Measurements from ENCODE around the gene GLB1L2. TPM values are rescaled to one million over a fixed set of nuclear protein-coding genes. Genes with fewer than 3 reads are reported as not detected.

The GLB1L2 gene
- total RNA-seq, 1 experiment from 2014 or later, result 27.1 TPM

DNA sequence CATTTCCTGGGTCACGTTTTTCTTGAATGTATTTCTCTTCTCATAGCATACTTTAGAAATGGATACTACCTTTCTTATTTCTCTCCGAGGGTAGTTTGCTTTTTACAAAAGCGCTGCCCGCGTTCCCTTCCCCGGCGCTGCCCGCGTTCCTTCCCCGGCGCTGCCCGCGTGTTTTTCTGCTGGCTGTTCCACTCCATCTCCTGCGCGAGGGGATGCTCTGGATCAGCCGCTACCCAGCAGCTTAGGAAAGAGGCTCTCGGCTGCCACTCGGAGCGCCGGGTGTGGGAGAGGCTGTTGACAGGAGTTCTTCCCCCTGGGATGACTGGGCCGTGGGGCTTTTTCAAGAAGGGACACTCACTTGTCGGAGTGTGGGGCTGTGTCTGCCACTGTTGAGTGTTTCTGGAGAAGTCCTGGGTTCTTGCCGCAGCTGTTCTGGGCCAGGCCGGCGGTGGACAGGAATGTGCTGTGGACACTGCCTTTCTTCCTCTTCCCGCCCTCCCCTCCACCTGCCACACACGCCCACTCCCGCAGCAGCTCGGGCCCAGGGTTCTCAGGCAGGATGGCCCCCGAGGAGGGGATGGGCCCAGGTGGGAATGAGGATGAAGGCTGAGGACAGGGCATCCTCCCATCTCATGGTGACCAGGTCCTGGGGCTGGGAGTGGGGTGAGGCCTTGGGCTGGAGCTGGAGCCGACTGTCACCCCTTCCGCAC lies 30.6 kb downstream of the GLB1L2 start:
- H3K27me3 ChIP-seq (ENCODE audit: insufficient read depth, low read length), result no peaks in the 10 kb centered on the region

More for the DNA sequence above, 30.6 kb downstream of the GLB1L2 start:
- Histone ChIP-seq H2AFZ (ENCODE audit: low read depth, low read length, poor library complexity, severe bottlenecking) (no peak overlapping the region), H3K9me2 (ENCODE audit: insufficient read depth) (no peaks in the 10 kb centered on the region), H3K79me2 (ENCODE audit: insufficient read depth, low read length) (no peaks in the 10 kb centered on the region), H3K27ac (ENCODE audit: low read depth, low read length) (no peak overlapping the region), H3K36me3 (ENCODE audit: control insufficient read depth in 1 of 2, insufficient read depth in 2 of 2, low read length in 2 of 2) (no peaks in the 10 kb centered on the region), H3K4me3 (replicated peaks in 1 of 2; ENCODE audit: low read depth in 1 of 2, low read length in 2 of 2) (no peak overlapping the region), H3K9ac (ENCODE audit: low read length) (no peak overlapping the region), H3K4me1 (ENCODE audit: control insufficient read depth in 1 of 2, insufficient read depth in 2 of 2, low read length in 2 of 2) (no peaks in the 10 kb centered on the region), H4K20me1 (ENCODE audit: insufficient read depth) (no peaks in the 10 kb centered on the region), H3K4me2 (ENCODE audit: low read length) (no peak overlapping the region), H3K9me3 (ENCODE audit: control insufficient read depth in 1 of 2, insufficient read depth in 1 of 2, low read depth in 1 of 2, low read length in 2 of 2) (no peaks in the 10 kb centered on the region)
- ChIA-PET POLR2A (no interaction called here), RAD21 (ENCODE audit: low non-redundant PET in 1 of 2, low total read pairs in 2 of 2, uncharacterized antibody in 2 of 2, unreplicated experiment in 2 of 2) (no interaction called here), CTCF (no interaction called here)
- intact Hi-C loops (cut with micrococcal nuclease), result loop anchor here (5.0 kb wide), 3 partner anchors 230 to 505 kb away; no protein-coding TSS in a partner anchor
- BruUV-seq (replicated peaks), result no TSS peak
- DNase-seq (ENCODE audit: low read depth, low spot score), result no peak
- TF ChIP-seq FOSL1 (IDR thresholded peaks at IDR 0.05; ENCODE audit: low read depth) (no peak), TCF7L2 (IDR thresholded peaks at IDR 0.05; ENCODE audit: borderline replicate concordance, extremely low read depth, insufficient read depth, insufficient read length) (no peak), POLR2AphosphoS5 (IDR thresholded peaks at IDR 0.05; ENCODE audit: low read depth, low read length) (no peak), EZH2 (IDR thresholded peaks at IDR 0.05) (no peak), CBX3 (IDR thresholded peaks at IDR 0.05; ENCODE audit: low read depth) (no peak), SP1 (IDR thresholded peaks at IDR 0.05; ENCODE audit: low read depth) (no peak), ZBTB33 (IDR thresholded peaks at IDR 0.05; ENCODE audit: extremely low read depth, insufficient replicate concordance, low read length) (no peak), ELF1 (IDR thresholded peaks at IDR 0.05; ENCODE audit: borderline replicate concordance, low read depth) (no peak), YY1 (IDR thresholded peaks at IDR 0.05; ENCODE audit: extremely low read depth, insufficient replicate concordance, low read depth, low read length) (no peak), CEBPB (IDR thresholded peaks at IDR 0.05; ENCODE audit: low read depth) (no peak), ZFX (IDR thresholded peaks at IDR 0.05) (no peak), EGR1 (IDR thresholded peaks at IDR 0.05; ENCODE audit: low read depth) (no peak), SIN3A (IDR thresholded peaks at IDR 0.05; ENCODE audit: low read depth) (no peak), CTCF (IDR thresholded peaks at IDR 0.05 in 2 of 3, conservative IDR thresholded peaks at IDR 0.05 in 1 of 3; ENCODE audit: borderline replicate concordance in 1 of 3, insufficient read depth in 1 of 3, low read depth in 2 of 3, low read length in 2 of 3) (no peak), ATF3 (IDR thresholded peaks at IDR 0.05) (no peak)
- TF ChIP-seq, protein P1, sequence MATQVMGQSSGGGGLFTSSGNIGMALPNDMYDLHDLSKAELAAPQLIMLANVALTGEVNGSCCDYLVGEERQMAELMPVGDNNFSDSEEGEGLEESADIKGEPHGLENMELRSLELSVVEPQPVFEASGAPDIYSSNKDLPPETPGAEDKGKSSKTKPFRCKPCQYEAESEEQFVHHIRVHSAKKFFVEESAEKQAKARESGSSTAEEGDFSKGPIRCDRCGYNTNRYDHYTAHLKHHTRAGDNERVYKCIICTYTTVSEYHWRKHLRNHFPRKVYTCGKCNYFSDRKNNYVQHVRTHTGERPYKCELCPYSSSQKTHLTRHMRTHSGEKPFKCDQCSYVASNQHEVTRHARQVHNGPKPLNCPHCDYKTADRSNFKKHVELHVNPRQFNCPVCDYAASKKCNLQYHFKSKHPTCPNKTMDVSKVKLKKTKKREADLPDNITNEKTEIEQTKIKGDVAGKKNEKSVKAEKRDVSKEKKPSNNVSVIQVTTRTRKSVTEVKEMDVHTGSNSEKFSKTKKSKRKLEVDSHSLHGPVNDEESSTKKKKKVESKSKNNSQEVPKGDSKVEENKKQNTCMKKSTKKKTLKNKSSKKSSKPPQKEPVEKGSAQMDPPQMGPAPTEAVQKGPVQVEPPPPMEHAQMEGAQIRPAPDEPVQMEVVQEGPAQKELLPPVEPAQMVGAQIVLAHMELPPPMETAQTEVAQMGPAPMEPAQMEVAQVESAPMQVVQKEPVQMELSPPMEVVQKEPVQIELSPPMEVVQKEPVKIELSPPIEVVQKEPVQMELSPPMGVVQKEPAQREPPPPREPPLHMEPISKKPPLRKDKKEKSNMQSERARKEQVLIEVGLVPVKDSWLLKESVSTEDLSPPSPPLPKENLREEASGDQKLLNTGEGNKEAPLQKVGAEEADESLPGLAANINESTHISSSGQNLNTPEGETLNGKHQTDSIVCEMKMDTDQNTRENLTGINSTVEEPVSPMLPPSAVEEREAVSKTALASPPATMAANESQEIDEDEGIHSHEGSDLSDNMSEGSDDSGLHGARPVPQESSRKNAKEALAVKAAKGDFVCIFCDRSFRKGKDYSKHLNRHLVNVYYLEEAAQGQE (IDR thresholded peaks at IDR 0.05; ENCODE audit: low read depth), result no peak
- TF ChIP-seq, protein P2, sequence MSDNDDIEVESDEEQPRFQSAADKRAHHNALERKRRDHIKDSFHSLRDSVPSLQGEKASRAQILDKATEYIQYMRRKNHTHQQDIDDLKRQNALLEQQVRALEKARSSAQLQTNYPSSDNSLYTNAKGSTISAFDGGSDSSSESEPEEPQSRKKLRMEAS (IDR thresholded peaks at IDR 0.05), result no peak
- no peak for ATAC-seq

Measured in HCT116 (cell line).